Keratinocyte (primary cell): ENCODE measurements around the gene FAM184B. TPM values are rescaled to one million over a fixed set of nuclear protein-coding genes. Genes with fewer than 3 reads are reported as not detected.

Experiments
- DNase-seq: peaks from one replicate; pipeline ENCODE4 v3.0.0-alpha.2; 2011; ENCODE audit warnings: low read depth, missing footprints, low spot score
- FAIRE-seq: peaks from 2 replicates; lab custom pipeline; 2011; peaks lifted over from hg19 to GRCh38; lab: Jason Lieb, UNC
- H2AFZ ChIP-seq: 2 replicates; pipeline ENCODE4 v1.6.0; 2012; ENCODE audit warnings: low read length, control low read depth, inconsistent platforms; ENCODE audit not compliant: control insufficient read depth
- H3K27ac ChIP-seq: 2 replicates; pipeline ENCODE4 v1.5.1; 2011; ENCODE audit warnings: low read length; ENCODE audit not compliant: control insufficient read depth, insufficient read depth
- H3K27me3 ChIP-seq: 3 replicates; pipeline ENCODE4 v1.6.0; 2011; ENCODE audit warnings: low read length; ENCODE audit not compliant: control insufficient read depth, insufficient read depth; ENCODE audit errors: extremely low read depth
- H3K36me3 ChIP-seq, 2 experiments: 2 replicates in 1 of 2; 3 replicates in 1 of 2; pipeline ENCODE4 v1.5.1; 2011; ENCODE audit warnings: low read length in 2 of 2, mild to moderate bottlenecking in 1 of 2; ENCODE audit not compliant: control insufficient read depth in 2 of 2, insufficient read depth in 2 of 2; ENCODE audit errors: extremely low read depth in 1 of 2
- H3K4me1 ChIP-seq: 3 replicates; pipeline ENCODE4 v1.5.1; 2011; ENCODE audit warnings: low read length; ENCODE audit not compliant: control insufficient read depth, insufficient read depth; ENCODE audit errors: extremely low read depth
- H3K4me2 ChIP-seq: 3 replicates; pipeline ENCODE4 v1.6.0; 2011; ENCODE audit warnings: low read depth, low read length; ENCODE audit not compliant: control insufficient read depth, insufficient read depth; ENCODE audit errors: extremely low read depth
- H3K4me3 ChIP-seq, 3 experiments: fragments of 200-600 bp in 1 of 3; sonication (generic) in 1 of 3; 2 replicates in 2 of 3; 3 replicates in 1 of 3; pipeline ENCODE4 v1.5.1; 2011 to 2016; ENCODE audit warnings: low read length in 3 of 3, mild to moderate bottlenecking in 3 of 3, control low read depth in 2 of 3, inconsistent platforms in 1 of 3, low read depth in 1 of 3, mixed read lengths in 1 of 3, mixed run types in 1 of 3, moderate library complexity in 1 of 3; ENCODE audit not compliant: control insufficient read depth in 2 of 3, insufficient read depth in 2 of 3; ENCODE audit errors: extremely low read depth in 1 of 3
- H3K79me2 ChIP-seq: 2 replicates; pipeline ENCODE4 v1.6.0; 2012; ENCODE audit warnings: low read length; ENCODE audit not compliant: control insufficient read depth, insufficient read depth
- H3K9ac ChIP-seq: 3 replicates; pipeline ENCODE4 v1.6.0; 2011; ENCODE audit warnings: low read length; ENCODE audit not compliant: control insufficient read depth, insufficient read depth; ENCODE audit errors: extremely low read depth
- H3K9me1 ChIP-seq: 3 replicates; pipeline ENCODE4 v1.6.0; 2011; ENCODE audit warnings: low read length; ENCODE audit not compliant: control insufficient read depth, insufficient read depth; ENCODE audit errors: extremely low read depth
- H3K9me3 ChIP-seq: 2 replicates; pipeline ENCODE4 v1.5.1; 2012; ENCODE audit warnings: low read depth, low read length; ENCODE audit not compliant: control insufficient read depth
- H4K20me1 ChIP-seq: 3 replicates; pipeline ENCODE4 v1.6.0; 2011; ENCODE audit warnings: low read length; ENCODE audit not compliant: control insufficient read depth, insufficient read depth; ENCODE audit errors: extremely low read depth
- EZH2 ChIP-seq: IDR thresholded peaks from one replicate; pipeline ENCODE4 v1.6.1; 2012; ENCODE audit warnings: inconsistent platforms, mild to moderate bottlenecking, low read length, moderate library complexity
- dilution Hi-C: fragments of 300-500 bp; cut with MboI; formaldehyde crosslinking; loops from one replicate; pipeline ENCODE4 v1.7.0; 2020; ENCODE audit warnings: low sequenced_read_pairs; ENCODE audit not compliant: extremely low pct_ligation_motif_present
- polyA plus RNA-seq, 5 experiments: library from polyadenylated mRNA; depleted of rRNA in 3 of 5; stranded (reverse) in 3 of 5; stranded (forward) in 1 of 5; unstranded in 1 of 5; fragments of >200 nt; gene quantifications; 1 replicate in 1 of 5; 2 replicates in 3 of 5; 3 replicates in 1 of 5; pipeline versions ENCODE4 v1.2.1 to v1.2.3, GENCODE V29; 2011 to 2012; ENCODE audit warnings: missing spikeins in 2 of 5, low read depth in 1 of 5, low replicate concordance in 1 of 5
- TF ChIP-seq, protein P1 (sequence below), 3 experiments: IDR thresholded peaks in 1 of 3; conservative IDR thresholded peaks in 1 of 3; optimal IDR thresholded peaks in 1 of 3; 2 replicates in 2 of 3; 3 replicates in 1 of 3; pipeline versions ENCODE3 to v1.5.1; 2011; ENCODE audit warnings: low read length in 3 of 3, mild to moderate bottlenecking in 3 of 3, moderate library complexity in 2 of 3, control low read depth in 1 of 3, inconsistent platforms in 1 of 3; ENCODE audit not compliant: insufficient read depth in 2 of 3; ENCODE audit errors: extremely low read depth in 1 of 3

FAM184B gene
- polyA plus RNA-seq, 1 donor (not counting 4 experiments of a cell fraction or from before 2014, with no cell fraction given), result 0.01 TPM

DNA sequence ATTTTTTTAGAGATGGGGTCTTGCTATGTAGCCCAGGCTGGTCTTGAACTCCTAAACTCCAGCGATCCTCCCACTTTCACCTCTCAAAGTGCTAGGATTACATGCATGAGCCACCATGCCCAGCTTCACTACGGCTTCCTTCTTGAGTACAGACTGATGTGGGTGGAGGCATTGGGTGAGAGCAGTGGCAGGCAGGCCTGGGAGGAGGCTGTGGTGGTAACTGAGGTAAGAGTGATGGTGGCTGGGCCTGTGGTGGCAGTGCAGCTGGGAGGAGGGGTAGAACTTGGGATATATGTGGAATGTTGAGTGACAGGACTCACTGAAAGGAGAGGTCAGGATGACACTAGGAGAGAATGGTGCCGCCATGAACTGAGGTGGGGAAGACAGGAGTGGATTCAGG, 86.1 kb downstream of the FAM184B start:
- Histone ChIP-seq H3K9me1 (no peaks in the 10 kb centered on the region), H3K9ac (no peak overlapping the region), H3K4me1 (no peaks in the 10 kb centered on the region), H3K79me2 (no peaks in the 10 kb centered on the region), H4K20me1 (no peaks in the 10 kb centered on the region), H3K27me3 (no peaks in the 10 kb centered on the region), H3K4me3 (no peak overlapping the region), H3K4me2 (no peak overlapping the region), H3K9me3 (no peaks in the 10 kb centered on the region), H2AFZ (no peak overlapping the region), H3K27ac (no peak overlapping the region), H3K36me3 (no peaks in the 10 kb centered on the region)
- dilution Hi-C loops, result no loop called here
- no peak for DNase-seq
- no peak for TF ChIP-seq EZH2
- TF ChIP-seq, protein P1, sequence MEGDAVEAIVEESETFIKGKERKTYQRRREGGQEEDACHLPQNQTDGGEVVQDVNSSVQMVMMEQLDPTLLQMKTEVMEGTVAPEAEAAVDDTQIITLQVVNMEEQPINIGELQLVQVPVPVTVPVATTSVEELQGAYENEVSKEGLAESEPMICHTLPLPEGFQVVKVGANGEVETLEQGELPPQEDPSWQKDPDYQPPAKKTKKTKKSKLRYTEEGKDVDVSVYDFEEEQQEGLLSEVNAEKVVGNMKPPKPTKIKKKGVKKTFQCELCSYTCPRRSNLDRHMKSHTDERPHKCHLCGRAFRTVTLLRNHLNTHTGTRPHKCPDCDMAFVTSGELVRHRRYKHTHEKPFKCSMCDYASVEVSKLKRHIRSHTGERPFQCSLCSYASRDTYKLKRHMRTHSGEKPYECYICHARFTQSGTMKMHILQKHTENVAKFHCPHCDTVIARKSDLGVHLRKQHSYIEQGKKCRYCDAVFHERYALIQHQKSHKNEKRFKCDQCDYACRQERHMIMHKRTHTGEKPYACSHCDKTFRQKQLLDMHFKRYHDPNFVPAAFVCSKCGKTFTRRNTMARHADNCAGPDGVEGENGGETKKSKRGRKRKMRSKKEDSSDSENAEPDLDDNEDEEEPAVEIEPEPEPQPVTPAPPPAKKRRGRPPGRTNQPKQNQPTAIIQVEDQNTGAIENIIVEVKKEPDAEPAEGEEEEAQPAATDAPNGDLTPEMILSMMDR (optimal IDR thresholded peaks at IDR 0.05 in 1 of 3, IDR thresholded peaks at IDR 0.05 in 1 of 3, conservative IDR thresholded peaks at IDR 0.05 in 1 of 3; ENCODE audit: extremely low read depth in 1 of 3, insufficient read depth in 2 of 3, low read length in 3 of 3), result no peak
- FAIRE-seq, result no peak

DNA sequence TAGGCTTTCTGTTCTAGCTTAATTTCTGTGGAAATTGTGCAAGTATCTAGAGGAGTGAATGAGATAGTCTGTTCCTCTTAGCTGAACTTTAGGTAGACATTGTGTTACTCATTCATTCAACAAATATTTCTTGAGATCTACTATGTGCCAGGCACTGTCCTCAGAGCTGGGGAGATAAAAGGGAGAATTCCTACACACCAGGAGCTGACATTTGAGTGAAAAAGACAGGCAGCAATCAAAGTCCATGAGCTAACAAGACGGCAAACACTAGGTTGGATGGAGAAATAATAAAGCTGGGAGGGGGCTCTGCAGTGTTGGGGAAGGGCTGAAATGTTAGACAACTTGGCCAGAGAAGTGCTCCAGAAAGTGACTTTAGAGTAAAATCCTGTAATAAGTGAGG, 86.9 kb downstream of the FAM184B start:
- Histone ChIP-seq H3K27me3 (no peaks in the 10 kb centered on the region), H3K27ac (no peak overlapping the region), H3K9ac (no peak overlapping the region), H3K36me3 (no peaks in the 10 kb centered on the region), H3K4me1 (no peaks in the 10 kb centered on the region), H3K4me2 (no peak overlapping the region), H3K9me3 (no peaks in the 10 kb centered on the region), H3K4me3 (no peak overlapping the region), H3K79me2 (no peaks in the 10 kb centered on the region), H4K20me1 (no peaks in the 10 kb centered on the region), H2AFZ (no peak overlapping the region), H3K9me1 (no peaks in the 10 kb centered on the region)
- FAIRE-seq (no peak), DNase-seq (no peak)
- dilution Hi-C loops, result no loop called here
- TF ChIP-seq EZH2, result no peak
- TF ChIP-seq, protein P1 (optimal IDR thresholded peaks at IDR 0.05 in 1 of 3, IDR thresholded peaks at IDR 0.05 in 1 of 3, conservative IDR thresholded peaks at IDR 0.05 in 1 of 3; ENCODE audit: extremely low read depth in 1 of 3, insufficient read depth in 2 of 3, low read length in 3 of 3), result no peak
